D721Med (cell line): Measurements from ENCODE around the gene SORCS1.

ENCODE experiments used
- DNase-seq: peaks from one replicate; pipeline ENCODE4 v3.0.0; 2011; ENCODE audit warnings: low spot score; ENCODE audit not compliant: insufficient read length
- FAIRE-seq: peaks from 2 replicates; lab custom pipeline; 2011; peaks lifted over from hg19 to GRCh38; lab: Jason Lieb, UNC
- TF ChIP-seq, protein P1 (sequence below): IDR thresholded peaks from 2 replicates; pipeline ENCODE4 v1.5.1; 2012; ENCODE audit warnings: mild to moderate bottlenecking, control low read depth; ENCODE audit not compliant: insufficient read depth; ENCODE audit errors: missing control alignments

SORCS1 gene

DNA sequence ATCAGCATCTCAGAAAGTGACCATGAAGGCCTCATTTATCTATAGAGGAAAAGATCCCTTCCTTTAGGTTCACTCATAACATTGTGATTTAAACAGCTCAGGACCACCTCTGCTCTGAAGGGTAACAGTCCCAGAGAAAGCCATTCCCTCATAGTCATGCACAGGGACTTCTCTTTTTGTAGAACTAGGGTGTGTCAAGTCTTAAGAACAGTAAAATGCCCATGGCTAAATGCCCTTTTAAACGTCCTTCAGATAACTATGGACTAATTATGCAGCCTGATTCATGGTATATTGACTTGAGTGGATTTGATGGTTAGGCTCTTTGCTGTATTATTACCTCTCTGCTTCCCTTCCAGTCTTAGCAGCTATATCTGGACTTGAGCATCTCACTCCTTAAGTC is 337.8 kb downstream of the SORCS1 start:
- no peak for FAIRE-seq

DNA sequence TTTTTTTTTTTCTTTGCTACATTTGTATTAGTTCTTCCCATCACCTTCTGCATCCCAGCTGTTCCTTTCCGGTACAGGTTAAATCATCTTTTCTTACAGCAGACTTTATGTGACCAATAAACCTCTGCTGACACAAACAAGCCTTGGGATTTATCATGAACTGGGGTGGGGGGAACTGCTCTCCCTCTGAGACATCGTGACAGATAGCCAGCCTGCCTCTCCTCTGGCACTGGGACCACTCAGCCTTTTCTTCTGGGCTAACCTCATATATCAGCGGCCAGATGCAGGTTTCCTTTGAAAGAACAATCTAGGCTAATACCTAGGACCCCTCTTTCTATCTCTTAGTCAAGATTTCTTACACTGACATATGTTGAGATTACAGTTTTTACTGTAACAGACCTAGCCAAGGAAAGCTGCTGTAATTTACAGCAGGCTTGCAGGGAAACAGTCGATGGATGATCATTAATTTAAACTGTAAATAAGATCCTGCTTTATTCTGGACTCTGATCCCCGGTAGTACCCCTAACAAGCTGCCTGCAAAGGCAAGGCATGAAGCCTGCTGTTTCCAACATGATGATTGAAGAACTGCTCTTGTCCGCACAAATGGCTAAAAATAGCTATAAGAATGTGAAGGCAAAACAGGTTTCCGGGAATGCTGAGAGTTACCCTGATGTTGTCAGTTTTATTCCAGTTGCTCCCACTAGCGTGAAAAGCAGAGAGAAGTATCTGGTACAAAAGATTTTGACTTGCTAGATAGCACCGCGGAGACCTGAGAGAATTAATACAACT is 338.7 kb downstream of the SORCS1 start:
- TF ChIP-seq, protein P1, sequence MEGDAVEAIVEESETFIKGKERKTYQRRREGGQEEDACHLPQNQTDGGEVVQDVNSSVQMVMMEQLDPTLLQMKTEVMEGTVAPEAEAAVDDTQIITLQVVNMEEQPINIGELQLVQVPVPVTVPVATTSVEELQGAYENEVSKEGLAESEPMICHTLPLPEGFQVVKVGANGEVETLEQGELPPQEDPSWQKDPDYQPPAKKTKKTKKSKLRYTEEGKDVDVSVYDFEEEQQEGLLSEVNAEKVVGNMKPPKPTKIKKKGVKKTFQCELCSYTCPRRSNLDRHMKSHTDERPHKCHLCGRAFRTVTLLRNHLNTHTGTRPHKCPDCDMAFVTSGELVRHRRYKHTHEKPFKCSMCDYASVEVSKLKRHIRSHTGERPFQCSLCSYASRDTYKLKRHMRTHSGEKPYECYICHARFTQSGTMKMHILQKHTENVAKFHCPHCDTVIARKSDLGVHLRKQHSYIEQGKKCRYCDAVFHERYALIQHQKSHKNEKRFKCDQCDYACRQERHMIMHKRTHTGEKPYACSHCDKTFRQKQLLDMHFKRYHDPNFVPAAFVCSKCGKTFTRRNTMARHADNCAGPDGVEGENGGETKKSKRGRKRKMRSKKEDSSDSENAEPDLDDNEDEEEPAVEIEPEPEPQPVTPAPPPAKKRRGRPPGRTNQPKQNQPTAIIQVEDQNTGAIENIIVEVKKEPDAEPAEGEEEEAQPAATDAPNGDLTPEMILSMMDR: no peak
- DNase-seq (no peak), FAIRE-seq (no peak)

More for the DNA sequence above, 337.8 kb downstream of the SORCS1 start:
- TF ChIP-seq, protein P1: no peak
- DNase-seq: no peak

DNA sequence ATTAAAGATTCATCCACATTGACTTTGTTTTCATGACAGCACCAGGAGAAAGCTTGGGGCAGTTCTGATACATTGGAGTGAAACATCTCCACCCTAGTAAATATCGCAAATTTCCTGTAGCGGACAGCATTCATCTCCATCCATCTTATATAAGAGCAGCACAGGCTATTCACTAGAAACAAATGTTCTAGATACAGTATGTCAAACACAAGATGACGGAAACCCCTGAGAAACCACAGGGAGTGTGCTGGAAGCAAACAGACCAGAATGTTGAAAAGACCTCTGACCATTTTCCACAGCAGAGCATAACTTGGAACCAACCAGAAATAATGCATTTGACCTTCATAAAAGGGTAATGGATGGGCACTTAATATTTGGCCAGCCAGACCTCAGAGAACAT is 343.9 kb downstream of the SORCS1 start:
- DNase-seq (no peak), FAIRE-seq (no peak)
- TF ChIP-seq, protein P1: no peak

DNA sequence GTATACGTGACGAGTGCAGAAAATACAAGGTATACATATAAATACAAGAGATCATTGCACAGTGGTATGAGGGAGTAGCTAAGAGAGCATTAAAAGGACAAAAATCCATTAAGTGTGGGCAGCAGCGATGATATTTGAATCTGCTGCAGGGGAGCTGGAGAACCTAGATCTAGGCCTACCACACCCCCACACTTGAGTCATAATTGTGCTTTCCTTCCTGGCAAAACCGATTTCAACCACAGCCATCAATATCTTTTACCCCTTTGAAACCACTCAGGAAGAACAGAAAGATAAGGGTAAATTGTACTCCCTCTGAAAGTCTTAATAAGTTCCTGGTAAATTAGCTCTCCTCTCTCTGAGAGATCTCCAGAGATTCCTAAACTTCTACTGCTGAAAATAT is 345.0 kb downstream of the SORCS1 start:
- no peak for FAIRE-seq
- DNase-seq: no peak
- TF ChIP-seq, protein P1: no peak

DNA sequence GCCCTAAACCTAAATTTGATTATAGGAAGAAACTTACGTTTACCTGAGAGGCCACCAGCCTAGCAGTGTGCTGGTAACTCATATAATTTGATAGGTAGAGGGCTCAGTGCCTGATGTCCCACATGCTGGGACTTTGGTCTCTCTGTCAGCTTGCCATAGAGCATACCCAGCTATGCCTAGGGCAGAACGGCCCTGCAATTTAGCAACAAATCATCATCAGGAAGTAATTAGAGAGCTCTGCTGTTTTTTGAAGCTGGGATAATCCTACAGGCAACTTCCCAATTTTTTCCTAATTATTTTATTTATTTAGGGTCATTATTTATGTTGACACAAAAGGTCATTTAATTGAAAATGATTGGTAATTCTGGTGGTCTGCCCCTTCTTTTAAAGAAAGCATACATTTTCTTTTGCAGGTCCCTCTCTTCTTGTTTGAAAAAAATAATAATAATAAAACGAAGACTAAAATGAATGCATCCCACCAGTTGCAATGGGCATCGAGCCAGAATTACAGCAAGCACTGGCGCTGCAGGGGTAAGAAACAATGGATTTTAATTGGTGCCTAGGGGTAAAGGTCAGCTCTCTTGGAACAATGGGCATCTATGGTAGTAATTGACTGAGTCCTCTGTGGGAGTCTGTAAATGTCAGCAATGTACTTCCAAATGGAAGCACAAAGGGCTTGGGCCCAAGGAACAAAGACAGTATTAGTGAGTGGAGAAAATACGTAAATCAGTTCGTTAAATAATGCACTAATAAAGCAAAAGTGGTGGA is 348.0 kb downstream of the SORCS1 start:
- TF ChIP-seq, protein P1: no peak
- FAIRE-seq: no peak
- DNase-seq: no peak

DNA sequence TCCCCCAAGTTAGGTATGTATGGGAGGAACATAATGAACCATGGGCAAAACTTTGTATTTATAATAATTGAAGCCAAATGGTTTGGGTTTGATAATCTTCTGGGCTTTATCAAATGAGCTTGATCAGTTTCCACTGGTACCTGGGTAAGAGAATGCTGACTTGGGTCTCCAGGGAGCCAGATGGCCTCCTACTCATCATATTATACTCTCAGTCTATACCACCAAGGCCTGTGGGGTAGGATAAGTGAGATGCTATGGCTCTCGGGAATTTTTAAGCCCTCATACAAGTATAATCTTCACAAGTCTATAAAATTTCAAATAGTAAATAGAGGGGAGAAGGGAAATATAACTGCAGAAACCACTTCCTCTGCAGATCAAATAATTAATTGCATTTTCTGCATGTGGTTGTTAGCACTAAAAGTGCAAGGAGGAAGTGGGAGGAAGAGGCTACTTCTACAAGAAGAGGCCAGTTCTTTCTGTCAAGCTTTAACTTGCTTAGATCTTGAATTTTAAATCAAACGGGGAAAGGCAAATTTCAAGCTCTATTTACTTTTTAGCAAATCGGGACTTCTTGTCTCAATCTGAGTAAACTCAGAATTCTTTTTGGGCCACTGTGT is 349.0 kb downstream of the SORCS1 start:
- DNase-seq: no peak
- FAIRE-seq: no peak
- TF ChIP-seq, protein P1: no peak
